ENCODE results near the gene NCAPH2.

Gene NCAPH2

GRCh38 chr22:50474710-50475651 is 33.0 kb upstream of the NCAPH2 start, which contains the start of gene SBF1:
SBF1 (minus strand) TSS chr22:50475035; CDS start chr22:50474840, 195 bp downstream.
- DNase-seq (ENCODE audit: low read depth): peak; percentile 79

DNA sequence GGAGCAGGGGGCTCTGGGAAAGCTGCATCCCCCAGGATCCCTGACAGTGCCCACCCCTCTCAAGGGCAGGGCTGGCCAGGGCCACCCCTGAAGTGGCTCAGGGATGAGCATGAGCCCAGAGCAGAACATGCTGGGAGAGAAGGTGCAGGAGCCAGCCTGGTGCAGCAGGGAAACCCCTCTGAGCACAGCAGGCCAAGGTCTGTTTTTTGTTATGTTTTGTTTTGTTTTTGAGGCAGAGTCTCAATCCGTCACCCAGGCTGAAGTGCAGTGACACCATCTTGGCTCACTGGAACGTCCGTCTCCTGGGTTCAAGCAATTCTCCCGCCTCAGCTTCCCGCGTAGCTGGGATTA is 32.4 kb upstream of the NCAPH2 start:
- no peak for DNase-seq (ENCODE audit: low read depth)

DNA sequence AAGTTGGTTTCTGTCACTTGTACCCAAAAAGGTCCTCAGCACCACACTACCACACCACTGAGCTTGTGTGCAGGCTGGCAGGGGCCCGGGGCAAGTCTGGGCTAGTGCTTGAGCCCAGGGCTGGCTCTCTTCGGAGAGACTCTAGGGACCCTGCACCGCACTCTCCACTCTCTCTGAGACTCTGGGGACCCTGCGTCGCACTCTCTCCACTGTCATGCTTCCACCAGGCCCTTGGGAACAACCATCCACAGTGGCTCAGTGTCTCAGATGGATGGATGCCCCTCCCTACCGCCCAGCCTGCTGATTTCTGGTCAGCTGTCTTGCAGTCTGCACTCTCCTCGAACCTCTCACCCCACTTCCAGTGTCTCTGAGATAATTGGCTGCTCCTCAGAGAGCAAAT is 31.2 kb upstream of the NCAPH2 start:
- DNase-seq (ENCODE audit: low read depth): no peak

GRCh38 chr22:50477923-50478322 is 30.1 kb upstream of the NCAPH2 start:
- no peak for DNase-seq (ENCODE audit: low read depth)

DNA sequence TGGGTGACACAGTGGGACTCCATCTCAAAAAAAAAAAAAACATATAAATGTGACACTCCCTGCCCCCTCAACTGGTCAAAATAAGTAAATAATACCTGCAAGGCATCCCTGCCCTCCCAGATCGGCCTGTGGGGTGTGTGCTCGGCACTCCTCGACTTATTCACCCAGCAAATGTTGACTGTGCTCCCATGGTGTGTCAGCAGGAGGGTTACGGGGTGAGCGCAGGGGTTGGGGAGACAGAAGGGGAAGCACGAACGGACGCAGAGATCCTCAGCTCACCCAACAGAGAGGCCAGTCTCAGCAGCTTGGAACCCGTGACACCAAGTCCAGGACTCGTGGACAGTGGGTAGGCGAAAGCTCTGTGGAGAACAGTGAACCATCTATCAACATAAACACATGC is 28.3 kb upstream of the NCAPH2 start:
- no peak for DNase-seq (ENCODE audit: low read depth)

GRCh38 chr22:50481045-50481439 is 27.0 kb upstream of the NCAPH2 start:
- DNase-seq (ENCODE audit: low read depth): no peak

- peak; percentile 48 for DNase-seq (ENCODE audit: low read depth)
Measured at GRCh38 chr22:50481440-50482106, 26.5 kb upstream of the NCAPH2 start, which contains the start of gene ADM2. ADM2 (plus strand) TSS chr22:50481543; CDS start chr22:50481848, 305 bp downstream.

GRCh38 chr22:50482107-50483074 is 25.6 kb upstream of the NCAPH2 start:
- DNase-seq (ENCODE audit: low read depth): no peak

DNA sequence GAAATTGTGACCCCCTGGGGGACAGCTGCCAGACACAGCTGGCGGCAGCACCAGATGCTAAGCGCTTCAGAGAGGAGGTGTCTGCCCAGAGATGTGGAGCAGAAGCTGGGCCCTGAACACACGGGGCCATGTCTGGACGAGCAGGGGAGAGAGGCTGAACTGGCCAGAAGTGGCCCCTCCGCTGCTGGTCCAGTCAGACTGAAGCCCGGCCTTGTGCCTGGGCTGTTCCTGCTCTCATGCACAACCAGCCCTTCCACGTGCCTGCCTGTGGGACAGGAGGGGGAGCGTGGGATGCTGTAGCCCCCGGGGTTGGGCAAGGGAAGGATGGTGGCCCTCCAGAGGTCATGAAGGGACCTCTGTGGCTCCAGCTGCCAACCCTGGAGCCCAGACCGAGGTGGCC is 24.9 kb upstream of the NCAPH2 start:
- no peak for DNase-seq (ENCODE audit: low read depth)

GRCh38 chr22:50483556-50483955 is 24.5 kb upstream of the NCAPH2 start:
- DNase-seq (ENCODE audit: low read depth): no peak

DNA sequence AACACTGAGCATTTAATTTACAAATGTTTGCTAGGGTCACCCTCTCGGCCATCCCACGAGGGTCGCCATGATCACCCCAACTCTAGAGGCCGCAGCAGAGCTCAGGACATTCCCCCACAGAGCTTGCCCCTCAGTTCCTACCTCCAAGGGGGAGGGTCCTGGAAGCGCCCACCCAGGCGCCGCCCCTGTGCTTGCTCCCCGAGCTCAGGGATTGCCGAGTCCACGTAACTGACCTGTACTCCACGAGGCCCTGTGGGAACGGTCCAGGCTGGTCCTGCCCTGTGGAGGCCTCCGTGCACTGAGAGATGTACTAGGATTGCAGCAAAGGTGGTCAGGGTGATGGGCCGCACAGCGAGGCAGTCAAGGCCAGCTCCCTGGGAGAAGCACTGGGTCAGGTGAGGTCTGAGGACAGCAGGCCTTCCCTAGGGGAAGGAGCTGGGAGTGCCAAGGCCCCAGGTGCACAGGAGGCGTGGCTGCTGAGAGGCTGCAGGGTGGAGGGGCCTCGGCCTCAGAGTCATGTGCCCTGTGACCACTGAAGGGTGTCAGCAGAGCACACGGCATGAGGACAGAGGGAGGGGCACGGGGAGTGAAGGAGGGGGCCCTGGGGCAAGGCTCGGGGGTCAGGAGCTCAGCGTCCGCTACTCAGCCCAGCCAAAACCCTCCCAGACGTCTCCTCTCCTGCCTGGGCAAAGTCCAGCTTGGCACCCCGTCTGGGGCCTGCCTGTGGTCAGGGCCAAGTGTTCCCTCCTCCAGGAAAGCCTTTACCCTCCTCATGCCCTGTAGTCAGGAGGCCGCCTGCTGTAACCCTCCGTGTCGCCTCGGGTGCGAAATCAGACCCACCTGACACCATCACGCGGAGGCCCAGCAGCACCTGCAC is 23.8 kb upstream of the NCAPH2 start:
- DNase-seq (ENCODE audit: low read depth): no peak

DNA sequence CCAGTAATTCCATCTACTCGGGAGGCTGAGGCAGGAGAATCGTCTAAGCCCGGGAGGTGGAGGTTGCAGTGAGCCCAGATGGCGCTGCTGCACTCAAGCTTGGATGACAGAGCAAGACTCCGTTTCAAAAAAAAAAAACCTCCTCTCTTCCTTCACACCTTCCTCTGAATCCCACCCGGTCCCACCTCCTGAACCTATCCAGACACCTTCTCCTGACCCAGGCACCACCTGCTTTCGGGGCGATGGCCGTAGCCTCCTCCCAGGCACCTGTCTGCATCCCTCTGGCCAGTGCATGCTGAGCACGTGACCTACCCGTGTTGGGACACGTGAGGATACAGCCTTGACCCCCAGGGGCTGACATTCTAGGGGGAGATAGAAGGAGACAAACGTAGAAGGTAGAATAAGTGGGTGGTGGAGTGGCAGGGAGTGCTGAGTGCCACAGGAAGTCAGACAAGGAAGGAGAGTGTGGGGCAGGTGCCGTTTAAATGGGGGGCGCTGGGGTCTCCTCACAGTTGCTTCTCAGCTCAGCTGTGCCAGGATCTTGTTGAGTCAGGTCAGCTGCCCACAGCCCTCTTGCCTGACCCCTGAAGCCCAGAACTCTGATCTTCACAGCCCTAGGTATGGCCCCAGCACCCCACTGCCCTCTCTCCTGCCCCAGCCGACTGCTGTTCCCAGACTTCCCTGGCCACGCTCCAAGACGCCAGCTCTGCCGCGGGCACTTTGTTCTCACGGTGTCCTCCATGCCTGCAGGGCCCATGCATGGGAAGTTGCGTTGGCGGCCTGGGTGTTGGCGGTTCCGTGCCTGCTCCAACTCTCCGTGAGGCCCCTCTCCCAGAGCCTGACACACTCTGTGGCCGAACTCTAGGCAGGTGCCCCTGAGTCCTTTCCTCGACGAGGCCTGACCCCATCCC is 22.5 kb upstream of the NCAPH2 start:
- no peak for DNase-seq (ENCODE audit: low read depth)

DNA sequence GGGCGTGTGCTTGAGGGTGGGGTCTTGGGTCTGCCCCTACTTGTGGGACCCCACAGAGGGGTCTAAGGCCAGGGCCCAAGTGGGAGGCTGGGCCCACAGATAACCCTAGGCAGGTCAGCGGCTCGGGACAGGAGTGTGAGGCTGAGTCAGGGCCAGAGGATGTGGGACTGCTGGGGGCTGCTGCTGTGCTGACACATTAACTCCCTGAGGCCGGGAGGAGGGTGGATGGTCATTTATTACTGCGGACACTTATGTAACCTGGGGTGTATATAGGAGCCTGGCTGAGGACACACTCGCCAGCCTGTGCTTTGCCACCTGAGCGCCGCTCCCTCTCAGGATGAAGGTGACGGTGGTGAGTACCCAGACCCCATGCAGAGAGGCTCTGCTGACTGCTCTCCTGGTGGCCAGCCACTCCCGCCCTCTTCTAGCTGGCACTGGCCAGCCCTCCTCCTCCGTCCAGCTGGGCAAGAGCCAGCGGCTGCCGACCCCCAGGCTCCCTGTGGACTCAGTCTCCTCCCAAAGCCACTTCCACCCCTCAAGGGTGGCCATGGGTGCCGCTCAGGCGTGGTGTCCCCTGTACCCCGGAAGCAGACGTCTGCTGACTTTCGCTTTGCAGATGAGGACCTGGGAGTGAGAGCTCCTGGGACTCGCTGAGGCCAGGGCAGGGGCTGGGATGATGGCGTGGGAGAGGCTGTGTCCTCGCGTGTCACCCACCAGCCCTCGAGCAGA is 21.3 kb upstream of the NCAPH2 start, which contains the start of gene MIOX:
Gene MIOX, plus strand, starts transcription at position 299 of the 729 bp plus-strand sequence. Its CDS starts 39 bp downstream, at position 338.
- DNase-seq (ENCODE audit: low read depth): no peak

GRCh38 chr22:50487290-50488005 is 20.6 kb upstream of the NCAPH2 start:
- no peak for DNase-seq (ENCODE audit: low read depth)

GRCh38 chr22:50488006-50488677 is 19.9 kb upstream of the NCAPH2 start:
- DNase-seq (ENCODE audit: low read depth): no peak

DNA sequence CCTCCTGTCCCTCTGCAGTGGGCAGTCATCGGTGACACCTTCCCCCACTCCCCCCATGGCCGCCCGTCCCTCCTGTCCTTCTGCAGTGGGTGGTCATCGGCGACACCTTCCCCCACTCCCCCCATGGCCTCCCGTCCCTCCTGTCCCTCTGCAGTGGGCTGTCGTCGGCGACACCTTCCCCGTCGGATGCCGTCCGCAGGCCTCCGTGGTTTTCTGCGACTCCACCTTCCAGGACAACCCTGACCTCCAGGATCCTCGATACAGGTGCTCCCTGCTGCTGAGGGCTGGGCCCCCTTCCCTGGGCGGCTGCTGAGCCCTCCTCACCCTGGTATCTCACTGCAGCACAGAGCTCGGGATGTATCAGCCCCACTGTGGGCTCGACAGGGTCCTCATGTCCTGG is 19.1 kb upstream of the NCAPH2 start:
- DNase-seq (ENCODE audit: low read depth): no peak

DNA sequence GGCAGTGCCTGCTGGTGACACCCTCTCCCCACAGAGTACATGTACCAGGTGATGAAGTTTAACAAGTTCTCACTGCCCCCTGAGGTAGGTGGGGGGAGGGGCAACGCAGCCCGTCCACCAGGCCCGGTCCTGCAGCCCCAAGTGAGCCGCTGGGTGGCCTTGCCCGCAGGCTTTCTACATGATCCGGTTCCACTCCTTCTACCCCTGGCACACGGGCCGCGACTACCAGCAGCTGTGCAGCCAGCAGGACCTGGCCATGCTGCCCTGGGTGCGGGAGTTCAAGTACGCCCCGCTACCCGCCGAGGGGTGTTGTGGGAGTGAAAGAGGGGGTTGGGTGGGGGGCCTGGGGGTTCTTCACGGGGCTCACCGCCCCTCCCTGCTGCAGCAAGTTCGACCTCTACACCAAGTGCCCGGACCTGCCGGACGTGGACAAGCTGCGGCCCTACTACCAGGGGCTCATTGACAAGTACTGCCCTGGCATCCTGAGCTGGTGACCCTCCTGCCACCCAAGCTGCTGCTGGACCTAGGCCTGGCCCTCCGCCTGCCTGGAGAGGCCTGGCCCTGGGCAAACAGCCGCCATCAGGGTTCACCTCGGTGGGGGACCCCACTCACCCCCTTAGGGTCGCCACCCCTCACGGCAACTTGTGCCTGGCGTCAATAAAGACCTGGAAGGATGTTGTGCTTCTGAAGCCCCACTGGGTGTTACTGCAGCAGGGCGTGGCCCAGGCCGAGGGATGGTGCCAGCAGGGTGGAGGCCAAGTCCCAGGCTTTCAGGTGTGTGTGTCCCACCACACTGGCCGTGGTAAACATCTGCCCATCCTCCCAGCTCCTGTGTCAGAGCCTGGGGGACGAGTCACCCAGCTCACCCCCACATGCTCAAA is 18.4 kb upstream of the NCAPH2 start:
- no peak for DNase-seq (ENCODE audit: low read depth)

All from stimulated activated CD8-positive, alpha-beta memory T cell treated with anti-CD3 and anti-CD28 coated beads, Interleukin-12 subunit alpha, Interleukin-12 subunit beta, amount 100 ng/mL, for 1 hour (primary cell).